ENCODE measurements around the gene CYP51A1. TPM values are rescaled to one million over a fixed set of nuclear protein-coding genes. Genes with fewer than 3 reads are reported as not detected.
"Not testable (repeated sequence)": the region's sequence is repeated elsewhere in the genome, so short reads cannot be mapped to it uniquely, and the experiment has no call there.

Gene CYP51A1
- total RNA-seq, 1 experiment from 2014 or later = 89.0 TPM

DNA sequence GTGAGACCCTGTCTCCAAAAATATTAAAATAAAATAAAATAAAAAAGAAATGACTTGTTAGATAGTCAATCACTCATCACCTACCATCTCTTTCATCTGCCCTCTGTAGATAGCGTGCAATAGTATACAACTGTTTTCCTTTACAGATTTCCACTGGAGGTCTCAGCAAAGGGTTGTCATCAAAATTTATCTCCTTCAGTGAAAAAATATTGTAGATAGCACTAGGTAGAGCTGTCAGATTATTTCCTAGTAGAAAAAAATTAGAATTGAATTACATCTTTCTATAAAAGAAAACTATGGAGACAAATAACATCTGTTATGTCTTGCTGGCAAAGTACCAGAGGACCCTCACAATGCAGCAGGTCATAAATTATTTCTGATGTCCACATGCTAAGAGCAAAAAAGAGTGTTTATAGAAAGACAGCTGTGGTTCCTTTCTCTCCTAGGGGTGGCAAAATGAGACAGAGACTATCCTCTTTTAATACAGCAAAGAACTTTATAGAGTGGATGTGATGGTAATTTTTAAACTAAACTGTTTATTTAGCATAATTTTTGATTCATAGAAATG is 16.3 kb upstream of the CYP51A1 start:
- intact Hi-C loops (cut with micrococcal nuclease; ENCODE audit: unreplicated experiment) = no loop called here
- TF ChIP-seq, protein P1, sequence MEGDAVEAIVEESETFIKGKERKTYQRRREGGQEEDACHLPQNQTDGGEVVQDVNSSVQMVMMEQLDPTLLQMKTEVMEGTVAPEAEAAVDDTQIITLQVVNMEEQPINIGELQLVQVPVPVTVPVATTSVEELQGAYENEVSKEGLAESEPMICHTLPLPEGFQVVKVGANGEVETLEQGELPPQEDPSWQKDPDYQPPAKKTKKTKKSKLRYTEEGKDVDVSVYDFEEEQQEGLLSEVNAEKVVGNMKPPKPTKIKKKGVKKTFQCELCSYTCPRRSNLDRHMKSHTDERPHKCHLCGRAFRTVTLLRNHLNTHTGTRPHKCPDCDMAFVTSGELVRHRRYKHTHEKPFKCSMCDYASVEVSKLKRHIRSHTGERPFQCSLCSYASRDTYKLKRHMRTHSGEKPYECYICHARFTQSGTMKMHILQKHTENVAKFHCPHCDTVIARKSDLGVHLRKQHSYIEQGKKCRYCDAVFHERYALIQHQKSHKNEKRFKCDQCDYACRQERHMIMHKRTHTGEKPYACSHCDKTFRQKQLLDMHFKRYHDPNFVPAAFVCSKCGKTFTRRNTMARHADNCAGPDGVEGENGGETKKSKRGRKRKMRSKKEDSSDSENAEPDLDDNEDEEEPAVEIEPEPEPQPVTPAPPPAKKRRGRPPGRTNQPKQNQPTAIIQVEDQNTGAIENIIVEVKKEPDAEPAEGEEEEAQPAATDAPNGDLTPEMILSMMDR (conservative IDR thresholded peaks at IDR 0.05) = no peak
- POLR2A ChIA-PET (ENCODE audit: unreplicated experiment) = interaction anchor here (0.6 kb wide), 1 partner anchor 64 kb away, joined by 3 read pairs; no protein-coding TSS in a partner anchor
- no peaks in the 10 kb centered on the region for H3K36me3 ChIP-seq (ENCODE audit: low read depth)
- DNase-seq = no peak
- CTCF ChIA-PET = no interaction called here
- no peaks in the 10 kb centered on the region for H3K9me3 ChIP-seq (ENCODE audit: insufficient read depth, low read depth)
- H2AFZ ChIP-seq = no peak overlapping the region
- no peak overlapping the region for H3K27ac ChIP-seq
- H3K79me2 ChIP-seq (ENCODE audit: low read depth) = no peaks in the 10 kb centered on the region
- BruUV-seq (replicated peaks) = no TSS peak
- H3K4me3 ChIP-seq = no peak overlapping the region
- H3K9me2 ChIP-seq (ENCODE audit: insufficient read depth) = no peaks in the 10 kb centered on the region
- no peak overlapping the region for H3K4me2 ChIP-seq
- no peaks in the 10 kb centered on the region for H3F3A ChIP-seq (ENCODE audit: insufficient read depth, low read depth)
- no peaks in the 10 kb centered on the region for H4K20me1 ChIP-seq (ENCODE audit: insufficient read depth)
- H3K27me3 ChIP-seq (ENCODE audit: insufficient read depth, low read depth) = no peaks in the 10 kb centered on the region
- no peaks in the 10 kb centered on the region for H3K4me1 ChIP-seq (replicated peaks; ENCODE audit: insufficient read depth)

DNA sequence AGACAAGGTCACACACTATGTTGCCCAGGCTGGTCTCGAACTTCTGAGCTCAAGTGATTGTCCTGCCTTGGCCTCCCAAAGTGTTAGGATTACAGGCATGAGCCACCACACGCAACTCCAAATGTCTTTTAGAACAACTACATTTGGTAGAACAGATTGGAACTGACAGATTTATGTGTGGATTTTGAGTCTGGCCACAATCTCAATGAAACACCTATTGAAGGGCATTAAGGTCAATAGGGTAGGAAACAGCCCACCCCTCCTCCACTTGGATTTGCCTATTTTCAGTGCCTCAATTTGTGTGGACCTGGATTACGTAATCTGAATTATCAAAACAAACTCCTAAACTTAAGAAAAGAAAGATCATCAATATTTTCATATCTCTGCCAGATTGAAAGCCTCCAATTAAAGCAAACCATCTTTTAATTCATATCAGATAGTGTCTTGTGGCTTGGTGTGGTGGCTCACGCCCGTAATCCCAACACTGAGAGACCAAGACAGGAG is 15.5 kb upstream of the CYP51A1 start:
- Histone ChIP-seq H2AFZ (no peak overlapping the region), H3K27me3 (ENCODE audit: insufficient read depth, low read depth) (no peaks in the 10 kb centered on the region), H3K4me3 (no peak overlapping the region), H3K9me3 (ENCODE audit: insufficient read depth, low read depth) (no peaks in the 10 kb centered on the region), H3K27ac (no peak overlapping the region), H3K4me1 (replicated peaks; ENCODE audit: insufficient read depth) (no peaks in the 10 kb centered on the region), H3K4me2 (no peak overlapping the region), H3F3A (ENCODE audit: insufficient read depth, low read depth) (no peaks in the 10 kb centered on the region), H4K20me1 (ENCODE audit: insufficient read depth) (no peaks in the 10 kb centered on the region), H3K36me3 (ENCODE audit: low read depth) (no peaks in the 10 kb centered on the region), H3K9me2 (ENCODE audit: insufficient read depth) (no peaks in the 10 kb centered on the region), H3K79me2 (ENCODE audit: low read depth) (no peaks in the 10 kb centered on the region)
- no peak for TF ChIP-seq EZH2 (IDR thresholded peaks at IDR 0.05; ENCODE audit: low read depth)
- TF ChIP-seq, protein P1 (conservative IDR thresholded peaks at IDR 0.05) = no peak
- DNase-seq = no peak
- POLR2A ChIA-PET (ENCODE audit: unreplicated experiment) = no interaction called here
- no TSS peak for BruUV-seq (replicated peaks)
- CTCF ChIA-PET = no interaction called here
- intact Hi-C loops (cut with micrococcal nuclease; ENCODE audit: unreplicated experiment) = no loop called here

DNA sequence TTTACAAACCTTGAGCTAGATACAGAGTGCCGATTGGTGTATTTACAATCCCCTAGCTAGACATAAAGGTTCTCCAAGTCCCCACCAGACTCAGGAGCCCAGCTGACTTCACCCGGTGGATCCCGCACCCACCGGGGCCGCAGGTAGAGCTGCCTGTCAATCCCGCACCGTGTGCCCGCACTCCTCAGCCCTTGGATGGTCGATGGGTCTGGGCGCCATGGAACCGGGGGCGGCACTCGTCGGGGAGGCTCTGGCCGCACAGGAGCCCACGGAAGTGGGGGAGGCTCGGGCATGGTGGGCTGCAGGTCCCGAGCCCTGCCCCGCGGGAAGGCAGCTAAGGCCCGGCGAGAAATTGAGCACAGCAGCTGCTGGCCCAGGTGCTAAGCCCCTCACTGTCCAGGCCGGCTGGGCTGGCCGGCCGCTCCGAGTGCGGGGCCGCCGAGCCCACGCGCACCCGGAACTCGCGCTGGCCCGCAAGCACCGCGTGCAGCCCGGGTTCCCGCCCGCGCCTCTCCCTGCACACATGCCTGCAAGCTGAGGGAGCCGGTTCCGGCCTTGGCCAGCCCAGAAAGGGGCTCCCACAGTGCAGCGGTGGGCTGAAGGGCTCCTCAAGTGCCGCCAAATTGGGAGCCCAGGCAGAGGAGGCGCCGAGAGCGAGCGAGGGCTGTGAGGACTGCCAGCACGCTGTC is 9.1 kb upstream of the CYP51A1 start:
- H3K4me1 ChIP-seq (replicated peaks; ENCODE audit: insufficient read depth); H3K4me2 ChIP-seq; H3K4me3 ChIP-seq; H4K20me1 ChIP-seq (ENCODE audit: insufficient read depth); BruUV-seq (replicated peaks); H3K9me2 ChIP-seq (ENCODE audit: insufficient read depth); DNase-seq; H3K27ac ChIP-seq; H3F3A ChIP-seq (ENCODE audit: insufficient read depth, low read depth); H3K27me3 ChIP-seq (ENCODE audit: insufficient read depth, low read depth); H3K36me3 ChIP-seq (ENCODE audit: low read depth); intact Hi-C loops (cut with micrococcal nuclease; ENCODE audit: unreplicated experiment); POLR2A ChIA-PET (ENCODE audit: unreplicated experiment); H3K79me2 ChIP-seq (ENCODE audit: low read depth); H2AFZ ChIP-seq; H3K9me3 ChIP-seq (ENCODE audit: insufficient read depth, low read depth): not testable (repeated sequence)
- CTCF ChIA-PET = interaction anchor here (0.7 kb wide), 1 partner anchor 243 kb away, joined by 3 read pairs; no protein-coding TSS in a partner anchor

DNA sequence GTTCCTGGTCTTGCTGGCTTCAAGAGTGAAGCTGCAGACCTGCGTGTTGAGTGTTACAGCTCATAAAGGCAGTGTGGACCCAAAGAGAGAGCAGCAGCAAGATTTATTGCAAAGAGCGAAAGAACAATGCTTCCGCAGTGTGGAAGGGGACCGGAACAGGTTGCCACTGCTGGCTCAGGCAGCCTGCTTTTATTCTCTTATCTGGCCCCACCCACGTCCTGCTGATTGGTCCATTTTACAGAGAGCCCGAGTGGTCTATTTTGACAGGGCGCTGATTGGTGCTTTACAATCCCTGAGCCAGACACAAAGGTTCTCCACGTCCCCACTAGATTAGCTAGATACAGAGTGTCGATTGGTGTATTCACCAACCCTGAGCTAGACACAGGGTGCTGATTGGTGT is 8.5 kb upstream of the CYP51A1 start:
- H3K9me3 ChIP-seq (ENCODE audit: insufficient read depth, low read depth); CTCF ChIA-PET; H2AFZ ChIP-seq; H3K27me3 ChIP-seq (ENCODE audit: insufficient read depth, low read depth); H3K79me2 ChIP-seq (ENCODE audit: low read depth); H3K27ac ChIP-seq; H3K36me3 ChIP-seq (ENCODE audit: low read depth); intact Hi-C loops (cut with micrococcal nuclease; ENCODE audit: unreplicated experiment); POLR2A ChIA-PET (ENCODE audit: unreplicated experiment); H4K20me1 ChIP-seq (ENCODE audit: insufficient read depth); H3K9me2 ChIP-seq (ENCODE audit: insufficient read depth); H3K4me3 ChIP-seq; DNase-seq; H3K4me1 ChIP-seq (replicated peaks; ENCODE audit: insufficient read depth); BruUV-seq (replicated peaks); H3K4me2 ChIP-seq; H3F3A ChIP-seq (ENCODE audit: insufficient read depth, low read depth): not testable (repeated sequence)
